Hepatocyte (in vitro differentiated cells): ENCODE measurements around the gene FKBP6. TPM values are rescaled to one million over a fixed set of nuclear protein-coding genes. Genes with fewer than 3 reads are reported as not detected.

Source experiments
- polyA plus RNA-seq: library from polyadenylated mRNA; unstranded; fragments of >200 nt; fragmentation: Nextera tagmentation; extraction: Ambion mirVana; gene quantifications from 2 replicates; pipeline ENCODE4 v1.2.1, GENCODE V29; 2016
- small RNA-seq: library from RNA; depleted of rRNA; stranded (forward); fragments of <200 nt; gene quantifications from one replicate; pipeline ENCODE3, GENCODE V24; 2014
- total RNA-seq: library from RNA; depleted of rRNA; stranded (reverse); fragments of >200 nt; gene quantifications from 2 replicates; pipeline ENCODE4 v1.2.3, GENCODE V29; 2014

The FKBP6 gene
- total and polyA plus RNA-seq, 2 experiments from 2014 or later: 0.17 TPM; not detected in 1

Small RNA genes lying within 50 kb of the gene (small RNA-seq; reads per million reads assigned to genes)
- gene RF00019 (not detected), gene RNU6-1080P (not detected)

Other genes starting within 250 kb of the FKBP6 start
- 0.07 TPM in 1 of 2 replicates, not detected in the other for gene SPDYE9, start 242.1 kb upstream of the FKBP6 start, total RNA-seq
- gene SPDYE9, start 242.1 kb upstream of the FKBP6 start, polyA plus RNA-seq: 0.19 and 0.38 TPM in 2 replicates
- 20.5 and 22.6 TPM in 2 replicates for gene NSUN5, start 19.3 kb upstream of the FKBP6 start, total RNA-seq
- 30.6 and 33.1 TPM in 2 replicates for gene NSUN5, start 19.3 kb upstream of the FKBP6 start, polyA plus RNA-seq
- 7.5 and 9.8 TPM in 2 replicates for gene TRIM50, start 79 bp upstream of the FKBP6 start, total RNA-seq
- 9.0 and 10.8 TPM in 2 replicates for gene TRIM50, start 79 bp upstream of the FKBP6 start, polyA plus RNA-seq
- gene FZD9, start 105.6 kb downstream of the FKBP6 start, total RNA-seq: 0.70 and 1.2 TPM in 2 replicates
- 2.5 and 2.8 TPM in 2 replicates for gene FZD9, start 105.6 kb downstream of the FKBP6 start, polyA plus RNA-seq
- gene BAZ1B, start 194.1 kb downstream of the FKBP6 start, total RNA-seq: 40.7 and 44.7 TPM in 2 replicates
- 16.7 TPM in 2 replicates for gene BAZ1B, start 194.1 kb downstream of the FKBP6 start, polyA plus RNA-seq
- 34.5 and 44.7 TPM in 2 replicates for gene BCL7B, start 229.5 kb downstream of the FKBP6 start, total RNA-seq
- 54.0 and 60.3 TPM in 2 replicates for gene BCL7B, start 229.5 kb downstream of the FKBP6 start, polyA plus RNA-seq